GM12891 (cell line): ENCODE data around the gene EXOSC9.

Experiments
- DNase-seq: peaks from one replicate; pipeline ENCODE4 v3.0.0; 2011; ENCODE audit warnings: low spot score; ENCODE audit not compliant: insufficient read length
- FAIRE-seq: peaks from 2 replicates; lab custom pipeline; 2011; peaks lifted over from hg19 to GRCh38; lab: Jason Lieb, UNC
- PAX5 ChIP-seq: IDR thresholded peaks from 2 replicates; pipeline ENCODE4 v1.6.1; 2011; ENCODE audit warnings: low read length, moderate library complexity, mild to moderate bottlenecking; ENCODE audit not compliant: insufficient read depth, severe bottlenecking
- POLR2A ChIP-seq: IDR thresholded peaks from 2 replicates; pipeline ENCODE4 v1.6.1; 2011; ENCODE audit warnings: low read depth, low read length, control low read depth
- POLR2AphosphoS5 ChIP-seq: IDR thresholded peaks from 2 replicates; pipeline ENCODE4 v1.6.1; 2011; ENCODE audit warnings: low read depth, low read length, control low read depth
- POU2F2 ChIP-seq: IDR thresholded peaks from 2 replicates; pipeline ENCODE4 v1.6.1; 2011; ENCODE audit warnings: low read depth, mild to moderate bottlenecking, control low read depth, low read length, moderate library complexity
- SPI1 ChIP-seq: IDR thresholded peaks from 2 replicates; pipeline ENCODE4 v1.6.1; 2011; ENCODE audit warnings: low read depth, low read length, control low read depth
- TAF1 ChIP-seq: IDR thresholded peaks from 2 replicates; pipeline ENCODE4 v1.6.1; 2011; ENCODE audit warnings: low read depth, low read length, control low read depth

The EXOSC9 gene

GRCh38 chr4:121799867-121800501, 1.1 kb upstream of the EXOSC9 start:
- FAIRE-seq: no peak
- TF ChIP-seq SPI1 (no peak), TAF1 (no peak), POU2F2 (no peak), POLR2A (no peak), PAX5 (no peak), POLR2AphosphoS5 (no peak)
- no peak for DNase-seq

- no peak for TF ChIP-seq POU2F2
- no peak for TF ChIP-seq TAF1
- TF ChIP-seq PAX5: no peak
- TF ChIP-seq SPI1: no peak
- no peak for TF ChIP-seq POLR2AphosphoS5
- no peak for TF ChIP-seq POLR2A
- DNase-seq: no peak
- FAIRE-seq: no peak
Observed at GRCh38 chr4:121800638-121800960, 524 bp upstream of the EXOSC9 start.

GRCh38 chr4:121801715-121802075, 572 bp downstream of the EXOSC9 start:
- DNase-seq (no peak), FAIRE-seq (no peak)
- TF ChIP-seq POLR2AphosphoS5: no peak
- no peak for TF ChIP-seq PAX5
- TF ChIP-seq TAF1: no peak
- no peak for TF ChIP-seq SPI1
- no peak for TF ChIP-seq POU2F2

GRCh38 chr4:121806411-121806810, 5.3 kb downstream of the EXOSC9 start:
- no peak for FAIRE-seq
- no peak for DNase-seq
- TF ChIP-seq SPI1: no peak
- no peak for TF ChIP-seq POLR2A
- no peak for TF ChIP-seq POU2F2
- TF ChIP-seq TAF1: no peak

- no peak for TF ChIP-seq TAF1
- no peak for TF ChIP-seq POU2F2
- no peak for TF ChIP-seq POLR2AphosphoS5
- TF ChIP-seq SPI1: no peak
- no peak for TF ChIP-seq POLR2A
- no peak for TF ChIP-seq PAX5
- DNase-seq (no peak), FAIRE-seq (peak; percentile 16)
Observed at GRCh38 chr4:121811122-121811521, 10.0 kb downstream of the EXOSC9 start.

- DNase-seq (no peak), FAIRE-seq (no peak)
- TF ChIP-seq SPI1 (no peak), POU2F2 (no peak), POLR2AphosphoS5 (no peak), TAF1 (no peak), PAX5 (no peak), POLR2A (no peak)
Observed at GRCh38 chr4:121814756-121815155, 13.6 kb downstream of the EXOSC9 start.

- TF ChIP-seq PAX5: no peak
- TF ChIP-seq TAF1: no peak
- FAIRE-seq (no peak), DNase-seq (no peak)
Observed at GRCh38 chr4:121817006-121817405, 15.9 kb downstream of the EXOSC9 start.

GRCh38 chr4:121817701-121818100, 16.6 kb downstream of the EXOSC9 start:
- DNase-seq (no peak), FAIRE-seq (no peak)
- TF ChIP-seq PAX5 (no peak), TAF1 (no peak), POLR2A (no peak), SPI1 (no peak), POLR2AphosphoS5 (no peak; the same call in 1 of the 2 replicates), POU2F2 (no peak)

- FAIRE-seq: no peak
- no peak for DNase-seq
Observed at GRCh38 chr4:121818215-121818614, 17.1 kb downstream of the EXOSC9 start.

GRCh38 chr4:121819216-121819965, 18.3 kb downstream of the EXOSC9 start:
- no peak for FAIRE-seq
- DNase-seq: no peak
- TF ChIP-seq POLR2AphosphoS5 (no peak), PAX5 (no peak), POLR2A (no peak), SPI1 (no peak), TAF1 (no peak), POU2F2 (no peak)

More at GRCh38 chr4:121818215-121818614, 17.1 kb downstream of the EXOSC9 start:
- TF ChIP-seq SPI1 (no peak), POLR2AphosphoS5 (no peak; the same call in 1 of the 2 replicates), POLR2A (no peak), TAF1 (no peak), PAX5 (no peak), POU2F2 (no peak)
